Measurements from ENCODE around the gene ZNHIT2. TPM values are rescaled to one million over a fixed set of nuclear protein-coding genes. Genes with fewer than 3 reads are reported as not detected.

Gene ZNHIT2
- total and polyA plus RNA-seq, 10 of the 15 experiments (the other 5 are each of a cell fraction or from before 2014, with no cell fraction given): 0.24 to 20.4 (median 15.5) TPM; not detected in 1

- Histone ChIP-seq H3K27ac (ENCODE audit: control insufficient read depth, insufficient read depth) (no peak overlapping the region), H3K4me3 (no peak overlapping the region), H2AFZ (ENCODE audit: control insufficient read depth, low read depth, low read length) (no peak overlapping the region), H3K27me3 (replicated peaks in 1 of 2; ENCODE audit: control insufficient read depth in 2 of 2, insufficient read depth in 2 of 2, low read length in 1 of 2) (no peaks in the 10 kb centered on the region), H3K9me3 (replicated peaks; ENCODE audit: control insufficient read depth, insufficient read depth, low read length) (no peaks in the 10 kb centered on the region), H3K9ac (ENCODE audit: control insufficient read depth, insufficient read depth, low read length) (no peak overlapping the region), H3K4me1 (ENCODE audit: control insufficient read depth, insufficient read depth, low read length) (peaks cover 6% of the 10 kb centered on the region), H4K20me1 (ENCODE audit: control insufficient read depth, insufficient read depth) (no peaks in the 10 kb centered on the region), H3K36me3 (ENCODE audit: control insufficient read depth in 2 of 2, insufficient read depth in 2 of 2, low read length in 1 of 2) (no peaks in the 10 kb centered on the region), H3K79me2 (ENCODE audit: control insufficient read depth, insufficient read depth, low read length) (no peaks in the 10 kb centered on the region), H3K4me2 (ENCODE audit: control insufficient read depth, insufficient read depth) (no peak overlapping the region)
- 87% methylated on average over 29 of the region's 31 CpGs for WGBS (ENCODE audit: insufficient coverage, insufficient replicate concordance, low lambda C conversion rate, missing lambda C conversion rate)
- intact Hi-C loops (cut with micrococcal nuclease; ENCODE audit: unreplicated experiment) (no loop called here), in situ Hi-C loops (cut with MboI) (no loop called here)
- ATAC-seq (no peak), FAIRE-seq (no peak), DNase-seq (ENCODE audit: low read depth, low spot score) (no peak)
- ChIA-PET CTCF (interaction anchor here (0.6 to 1.0 kb wide), 2 partner anchors 53 to 274 kb away, joined by 3 read pairs; no protein-coding TSS in a partner anchor), POLR2A (interaction anchor here (0.8 kb wide), 1 partner anchor 30 kb away, joined by 4 read pairs; no protein-coding TSS in a partner anchor), SMC1A (ENCODE audit: uncharacterized antibody, unreplicated experiment) (interaction anchor here (0.6 kb wide), 1 partner anchor 428 kb away, joined by 4 read pairs; no protein-coding TSS in a partner anchor), RAD21 (ENCODE audit: unreplicated experiment) (no interaction called here)
- no peak for TF ChIP-seq NRF1 (conservative IDR thresholded peaks at IDR 0.05; ENCODE audit: low read depth, low read length)
- no peak for TF ChIP-seq CREM (IDR thresholded peaks at IDR 0.05; ENCODE audit: low read depth)
- BruUV-seq (replicated peaks): no TSS peak
These were observed 48.2 kb upstream of the ZNHIT2 start for GRCh38 chr11:65165410-65166317.

GRCh38 chr11:65163684-65164083 is 46.2 kb upstream of the ZNHIT2 start:
- Histone ChIP-seq H3K4me3 (no peak overlapping the region), H2AFZ (ENCODE audit: control insufficient read depth, low read depth, low read length) (no peak overlapping the region), H3K79me2 (ENCODE audit: control insufficient read depth, insufficient read depth, low read length) (no peaks in the 10 kb centered on the region), H4K20me1 (ENCODE audit: control insufficient read depth, insufficient read depth) (no peaks in the 10 kb centered on the region), H3K4me1 (ENCODE audit: control insufficient read depth, insufficient read depth, low read length) (peaks cover 9% of the 10 kb centered on the region), H3K27me3 (replicated peaks in 1 of 2; ENCODE audit: control insufficient read depth in 2 of 2, insufficient read depth in 2 of 2, low read length in 1 of 2) (no peaks in the 10 kb centered on the region), H3K9ac (ENCODE audit: control insufficient read depth, insufficient read depth, low read length) (no peak overlapping the region), H3K4me2 (ENCODE audit: control insufficient read depth, insufficient read depth) (no peak overlapping the region), H3K36me3 (ENCODE audit: control insufficient read depth in 2 of 2, insufficient read depth in 2 of 2, low read length in 1 of 2) (no peaks in the 10 kb centered on the region), H3K9me3 (replicated peaks; ENCODE audit: control insufficient read depth, insufficient read depth, low read length) (no peaks in the 10 kb centered on the region), H3K27ac (ENCODE audit: control insufficient read depth, insufficient read depth) (no peak overlapping the region)
- SMC1A ChIA-PET (ENCODE audit: uncharacterized antibody, unreplicated experiment): interaction anchor here (0.6 to 1.4 kb wide), 3 partner anchors 10 to 65 kb away, joined by 3 read pairs; no protein-coding TSS in a partner anchor
- ATAC-seq: no peak
- in situ Hi-C loops (cut with MboI) (no loop called here), intact Hi-C loops (cut with micrococcal nuclease; ENCODE audit: unreplicated experiment) (loop anchor here (2.0 kb wide), 1 partner anchor 21 kb away; no protein-coding TSS in a partner anchor)
- BruUV-seq (replicated peaks): no TSS peak
- CTCF ChIA-PET: interaction anchor here (1.0 to 1.2 kb wide), 2 partner anchors 18 to 62 kb away, joined by 3 read pairs; partner anchors contain the start of gene CAPN1
- POLR2A ChIA-PET: interaction anchor here (0.7 kb wide), 1 partner anchor 29 kb away, joined by 3 read pairs; no protein-coding TSS in a partner anchor
- TF ChIP-seq SIN3A (IDR thresholded peaks at IDR 0.05; ENCODE audit: low read depth, low read length): no peak
- no peak for TF ChIP-seq CHD2 (IDR thresholded peaks at IDR 0.05; ENCODE audit: borderline replicate concordance, low read depth, low read length)
- no peak for TF ChIP-seq BMI1 (IDR thresholded peaks at IDR 0.05; ENCODE audit: borderline replicate concordance)
- TF ChIP-seq BCLAF1 (IDR thresholded peaks at IDR 0.05): no peak
- no peak for TF ChIP-seq HDGF (IDR thresholded peaks at IDR 0.05)
- TF ChIP-seq FOXK2 (IDR thresholded peaks at IDR 0.05): no peak
- TF ChIP-seq SPI1 (IDR thresholded peaks at IDR 0.05; ENCODE audit: borderline replicate concordance, insufficient read depth, low read depth, low read length): no peak
- TF ChIP-seq EED (IDR thresholded peaks at IDR 0.05; ENCODE audit: low read depth): no peak
- no peak for TF ChIP-seq EZH2 (IDR thresholded peaks at IDR 0.05; ENCODE audit: borderline replicate concordance, control insufficient read depth, low read depth, low read length)
- TF ChIP-seq NFIC (IDR thresholded peaks at IDR 0.05; ENCODE audit: low read depth, low read length): no peak
- no peak for TF ChIP-seq RUNX3 (IDR thresholded peaks at IDR 0.05; ENCODE audit: low read length)
- RAD21 ChIA-PET (ENCODE audit: unreplicated experiment): no interaction called here
- no peak for DNase-seq (ENCODE audit: low read depth, low spot score)
- 46% methylated on average over 2 of the region's 2 CpGs for WGBS (ENCODE audit: insufficient coverage, insufficient replicate concordance, low lambda C conversion rate, missing lambda C conversion rate)
- no peak for FAIRE-seq

Data from GM12878 (cell line).